ENCODE data around the gene TTYH1. TPM values are rescaled to one million over a fixed set of nuclear protein-coding genes. Genes with fewer than 3 reads are reported as not detected.

The TTYH1 gene
- total RNA-seq, 4 donors from 2014 or later: 0.41 TPM; not detected in 3

- in situ Hi-C loops (cut with MboI; ENCODE audit: low sequenced_read_pairs in 4 of 4) (no loop called here), intact Hi-C loops (cut with DNase I; ENCODE audit: low total_unique reads) (no loop called here)
- H3K4me3 ChIP-seq: no peak overlapping the region
- DNase-seq (no peak), ATAC-seq (no peak)
- TF ChIP-seq POLR2A (IDR thresholded peaks at IDR 0.05) (no peak), CTCF (IDR thresholded peaks at IDR 0.05 in 4 of 5, conservative IDR thresholded peaks at IDR 0.05 in 1 of 5) (no peak)
- H3K9me3 ChIP-seq: no peaks in the 10 kb centered on the region
- peaks cover 0 to 8% (median 0%) of the 10 kb centered on the region in 3 donors for H3K27me3 ChIP-seq
- H3K27ac ChIP-seq: no peak overlapping the region
- H3K36me3 ChIP-seq: no peaks in the 10 kb centered on the region
- no peaks in the 10 kb centered on the region for H3K4me1 ChIP-seq
These were observed 67.6 kb downstream of the TTYH1 start for GRCh38 chr19:54482889-54483288.

GRCh38 chr19:54484451-54484850, 69.2 kb downstream of the TTYH1 start:
- intact Hi-C loops (cut with DNase I; ENCODE audit: low total_unique reads) (no loop called here), in situ Hi-C loops (cut with MboI; ENCODE audit: low sequenced_read_pairs in 4 of 4) (no loop called here)
- ATAC-seq (no peak), DNase-seq (no peak)
- Histone ChIP-seq H3K4me1 (no peaks in the 10 kb centered on the region), H3K4me3 (no peak overlapping the region), H3K9me3 (no peaks in the 10 kb centered on the region), H3K27me3 (peaks cover 0 to 8% (median 0%) of the 10 kb centered on the region in 3 donors), H3K27ac (no peak overlapping the region), H3K36me3 (no peaks in the 10 kb centered on the region)
- TF ChIP-seq POLR2A (IDR thresholded peaks at IDR 0.05) (no peak), CTCF (IDR thresholded peaks at IDR 0.05 in 4 of 5, conservative IDR thresholded peaks at IDR 0.05 in 1 of 5) (no peak)

GRCh38 chr19:54485851-54486250, 70.6 kb downstream of the TTYH1 start:
- Histone ChIP-seq H3K36me3 (no peaks in the 10 kb centered on the region), H3K4me3 (no peak overlapping the region), H3K27ac (no peak overlapping the region), H3K27me3 (peaks cover 0 to 8% (median 0%) of the 10 kb centered on the region in 3 donors), H3K9me3 (no peaks in the 10 kb centered on the region), H3K4me1 (no peaks in the 10 kb centered on the region)
- TF ChIP-seq CTCF (IDR thresholded peaks at IDR 0.05 in 4 of 5, conservative IDR thresholded peaks at IDR 0.05 in 1 of 5) (no peak), POLR2A (IDR thresholded peaks at IDR 0.05) (no peak)
- in situ Hi-C loops (cut with MboI; ENCODE audit: low sequenced_read_pairs in 4 of 4): no loop called here
- intact Hi-C loops (cut with DNase I; ENCODE audit: low total_unique reads): no loop called here
- DNase-seq (no peak), ATAC-seq (no peak)

Other genes starting within 250 kb of the TTYH1 start
- 1 to 10 TPM in 1 of 4 donors, under 1 TPM in 1, not detected in 2; 0.87 to 1.6 TPM for gene TMC4, start 242.3 kb upstream of the TTYH1 start, total RNA-seq
- gene MBOAT7, start 225.9 kb upstream of the TTYH1 start, total RNA-seq: 10 to 100 TPM; 11.6 to 36.4 (median 19.3) TPM
- 10 to 100 TPM; 40.9 to 48.9 (median 43.9) TPM for gene TSEN34, start 224.2 kb upstream of the TTYH1 start, total RNA-seq
- 1,000 to 10,000 TPM; 1,002 to 1,381 (median 1,253) TPM for gene RPS9, start 214.6 kb upstream of the TTYH1 start, total RNA-seq
- 1 to 10 TPM in 2 of 4 donors, under 1 TPM in 1, not detected in 1; 0.51 to 7.1 (median 3.6) TPM for gene LILRB3, start 192.5 kb upstream of the TTYH1 start, total RNA-seq
- gene LILRA6, start 172.7 kb upstream of the TTYH1 start, total RNA-seq: 1 to 10 TPM in 1 of 4 donors, under 1 TPM in 2, not detected in 1; 0.19 to 1.1 (median 0.52) TPM
- 1 to 10 TPM in 3 of 4 donors, under 1 TPM in 1; 0.70 to 5.9 (median 3.3) TPM for gene LILRB5, start 158.2 kb upstream of the TTYH1 start, total RNA-seq
- gene LILRB2, start 134.4 kb upstream of the TTYH1 start, total RNA-seq: 1 to 10 TPM in 3 of 4 donors, under 1 TPM in 1; 0.61 to 1.3 (median 1.2) TPM
- gene LILRA5, start 102.3 kb upstream of the TTYH1 start, total RNA-seq: 1 to 10 TPM in 2 of 4 donors, under 1 TPM in 1, not detected in 1; 0.98 to 2.4 (median 1.1) TPM
- gene LILRA4, start 76.3 kb upstream of the TTYH1 start, total RNA-seq: not detected
- 1 to 10 TPM in 3 of 4 donors, under 1 TPM in 1; 0.12 to 3.5 (median 2.9) TPM for gene LAIR1, start 50.5 kb upstream of the TTYH1 start, total RNA-seq
- gene LENG8, start 33.7 kb downstream of the TTYH1 start, total RNA-seq: 10 to 100 TPM in 3 of 4 donors, 1 to 10 TPM in 1; 9.9 to 49.5 (median 15.5) TPM
- 1 to 10 TPM; 1.5 to 4.9 (median 3.4) TPM for gene LENG9, start 48.3 kb downstream of the TTYH1 start, total RNA-seq
- 1 to 10 TPM in 2 of 4 donors, under 1 TPM in 1, not detected in 1; 0.83 to 4.6 (median 4.2) TPM for gene CDC42EP5, start 57.8 kb downstream of the TTYH1 start, total RNA-seq
- gene LAIR2, start 87.4 kb downstream of the TTYH1 start, total RNA-seq: not detected
- gene LILRA2, start 158.3 kb downstream of the TTYH1 start, total RNA-seq: 1 to 10 TPM in 1 of 4 donors, under 1 TPM in 2, not detected in 1; 0.44 to 1.0 (median 0.91) TPM
- gene LILRA1, start 178.2 kb downstream of the TTYH1 start, total RNA-seq: under 1 TPM in 2 of 4 donors, not detected in 2; 0.40 to 0.62 TPM
- gene LILRB1, start 215.0 kb downstream of the TTYH1 start, total RNA-seq: under 1 TPM in 2 of 4 donors, not detected in 2; 0.39 to 0.69 TPM
- 1 to 10 TPM in 2 of 4 donors, under 1 TPM in 2; 0.24 to 4.0 (median 1.0) TPM for gene LILRB4, start 247.5 kb downstream of the TTYH1 start, total RNA-seq